Smooth muscle cell (in vitro differentiated cells): ENCODE results near the gene ATP12A. TPM values are rescaled to one million over a fixed set of nuclear protein-coding genes. Genes with fewer than 3 reads are reported as not detected.

Source experiments
- DNase-seq: peaks from one replicate; lab custom pipeline; 2025; ENCODE audit not compliant: unreplicated experiment; lab: John Stamatoyannopoulos, UW
- H2AFZ ChIP-seq: fragments of 200-600 bp; sonication (generic); 2 replicates; pipeline ENCODE4 v1.6.0; 2016; ENCODE audit warnings: antibody characterized with exemption, low read depth, mild to moderate bottlenecking
- H3F3A ChIP-seq: fragments of 200-600 bp; sonication (generic); 2 replicates; pipeline ENCODE4 v1.6.0; 2017; ENCODE audit warnings: antibody characterized with exemption, low read depth
- H3K27ac ChIP-seq: fragments of 200-600 bp; sonication (generic); 2 replicates; pipeline ENCODE4 v1.5.1; 2016; ENCODE audit warnings: low read depth, mild to moderate bottlenecking
- H3K27me3 ChIP-seq: fragments of 200-600 bp; sonication (generic); 2 replicates; pipeline ENCODE4 v1.6.1; 2016; ENCODE audit warnings: low read depth, mild to moderate bottlenecking
- H3K36me3 ChIP-seq: fragments of 200-600 bp; sonication (generic); 2 replicates; pipeline ENCODE4 v1.5.1; 2016; ENCODE audit warnings: low read depth
- H3K4me1 ChIP-seq: fragments of 200-600 bp; sonication (generic); 2 replicates; pipeline ENCODE4 v1.5.1; 2016; ENCODE audit warnings: low read depth
- H3K4me2 ChIP-seq: fragments of 200-600 bp; sonication (generic); 2 replicates; pipeline ENCODE4 v1.6.0; 2016; ENCODE audit warnings: mild to moderate bottlenecking
- H3K4me3 ChIP-seq: fragments of 200-600 bp; sonication (generic); 2 replicates; pipeline ENCODE4 v1.5.1; 2016; ENCODE audit warnings: mild to moderate bottlenecking
- H3K79me2 ChIP-seq: fragments of 200-600 bp; sonication (generic); 2 replicates; pipeline ENCODE4 v1.6.0; 2016; ENCODE audit warnings: low read depth, mild to moderate bottlenecking
- H3K9ac ChIP-seq: fragments of 200-600 bp; sonication (generic); 2 replicates; pipeline ENCODE4 v1.6.0; 2016; ENCODE audit warnings: low read depth
- H3K9me3 ChIP-seq: fragments of 200-600 bp; sonication (generic); replicated peaks from 2 replicates; pipeline ENCODE4 v1.5.1; 2016; ENCODE audit warnings: low read depth
- H4K20me1 ChIP-seq: fragments of 200-600 bp; sonication (generic); 2 replicates; pipeline ENCODE4 v1.6.0; 2016; ENCODE audit warnings: low read depth
- CTCF ChIP-seq: fragments of 200-600 bp; sonication (generic); IDR thresholded peaks from 2 replicates; pipeline ENCODE4 v1.5.1; 2017; ENCODE audit warnings: borderline replicate concordance, mild to moderate bottlenecking, antibody characterized with exemption; ENCODE audit not compliant: insufficient read depth, poor library complexity, severe bottlenecking
- WGBS: methylation state at CpG from one replicate; pipeline ENCODE4 v1.1.7; 2016; ENCODE audit warnings: low lambda C conversion rate; 5-methylcytosine and 5-hydroxymethylcytosine counted together
- polyA plus RNA-seq: library from polyadenylated mRNA; unstranded; fragments of >200 nt; fragmentation: Nextera tagmentation; extraction: Ambion mirVana; gene quantifications from 2 replicates; pipeline ENCODE4 v1.2.1, GENCODE V29; 2016
- total RNA-seq: library from RNA; depleted of rRNA; stranded (reverse); fragments of >200 nt; gene quantifications from 2 replicates; pipeline ENCODE4 v1.2.3, GENCODE V29; 2014

ATP12A gene
- total and polyA plus RNA-seq, 2 experiments from 2014 or later, result 0.63 to 0.67 TPM

- Histone ChIP-seq H4K20me1 (no peaks in the 10 kb centered on the region), H3K4me1 (no peaks in the 10 kb centered on the region), H3K9ac (no peak overlapping the region), H2AFZ (no peak overlapping the region), H3K4me2 (no peak overlapping the region), H3K27me3 (no peaks in the 10 kb centered on the region), H3F3A (no peaks in the 10 kb centered on the region), H3K27ac (no peak overlapping the region), H3K79me2 (no peaks in the 10 kb centered on the region), H3K4me3 (no peak overlapping the region), H3K9me3 (no peaks in the 10 kb centered on the region), H3K36me3 (no peaks in the 10 kb centered on the region)
- no peak for DNase-seq
- TF ChIP-seq CTCF, result no peak
- WGBS, result 75% methylated on average over 7 of the region's 7 CpGs
These were observed 25.5 kb upstream of the ATP12A start for GRCh38 chr13:24654741-24655140.

GRCh38 chr13:24659239-24659638 is 21.0 kb upstream of the ATP12A start:
- no peak overlapping the region for H3K4me2 ChIP-seq

GRCh38 chr13:24660023-24660741 is 20.0 kb upstream of the ATP12A start:
- Histone ChIP-seq H3K4me3 (no peak overlapping the region), H3K9ac (no peak overlapping the region), H3F3A (no peaks in the 10 kb centered on the region), H3K9me3 (no peaks in the 10 kb centered on the region), H4K20me1 (no peaks in the 10 kb centered on the region), H3K27me3 (no peaks in the 10 kb centered on the region), H2AFZ (no peak overlapping the region), H3K36me3 (no peaks in the 10 kb centered on the region), H3K79me2 (no peaks in the 10 kb centered on the region), H3K4me2 (no peak overlapping the region), H3K4me1 (no peaks in the 10 kb centered on the region), H3K27ac (no peak overlapping the region)
- 35% methylated on average over 4 of the region's 4 CpGs for WGBS
- TF ChIP-seq CTCF, result no peak
- no peak for DNase-seq

More at GRCh38 chr13:24659239-24659638, 21.0 kb upstream of the ATP12A start:
- no peak overlapping the region for H3K9ac ChIP-seq
- H3K4me3 ChIP-seq, result no peak overlapping the region
- H4K20me1 ChIP-seq, result no peaks in the 10 kb centered on the region
- H3K36me3 ChIP-seq, result no peaks in the 10 kb centered on the region
- H2AFZ ChIP-seq, result no peak overlapping the region
- 85% methylated on average over 3 of the region's 3 CpGs for WGBS
- no peak overlapping the region for H3K27ac ChIP-seq
- no peak for TF ChIP-seq CTCF
- no peaks in the 10 kb centered on the region for H3K9me3 ChIP-seq
- DNase-seq, result no peak
- H3K27me3 ChIP-seq, result no peaks in the 10 kb centered on the region
- H3K79me2 ChIP-seq, result no peaks in the 10 kb centered on the region
- H3F3A ChIP-seq, result no peaks in the 10 kb centered on the region
- H3K4me1 ChIP-seq, result no peaks in the 10 kb centered on the region

GRCh38 chr13:24661713-24662112 is 18.5 kb upstream of the ATP12A start:
- Histone ChIP-seq H3K9ac (no peak overlapping the region), H2AFZ (no peak overlapping the region), H3K4me2 (no peak overlapping the region), H3K36me3 (no peaks in the 10 kb centered on the region), H3K27ac (no peak overlapping the region), H3F3A (no peaks in the 10 kb centered on the region), H3K27me3 (no peaks in the 10 kb centered on the region), H4K20me1 (no peaks in the 10 kb centered on the region), H3K4me3 (no peak overlapping the region), H3K9me3 (no peaks in the 10 kb centered on the region), H3K79me2 (no peaks in the 10 kb centered on the region), H3K4me1 (no peaks in the 10 kb centered on the region)
- no peak for DNase-seq
- 94% methylated on average over 5 of the region's 5 CpGs for WGBS
- no peak for TF ChIP-seq CTCF
